Stimulated activated CD4-positive, alpha-beta T cell treated with anti-CD3 and anti-CD28 coated beads, Interleukin-2, amount 100 ng/mL, for 24 hours (primary cell): ENCODE results near the gene SBF1.
"Not testable (repeated sequence)": the region's sequence is repeated elsewhere in the genome, so short reads cannot be mapped to it uniquely, and the experiment has no call there.

Experiments
- DNase-seq, 2 donors: peaks; one replicate each; pipeline ENCODE4 v3.0.0-alpha.2; 2020

Gene SBF1

DNA sequence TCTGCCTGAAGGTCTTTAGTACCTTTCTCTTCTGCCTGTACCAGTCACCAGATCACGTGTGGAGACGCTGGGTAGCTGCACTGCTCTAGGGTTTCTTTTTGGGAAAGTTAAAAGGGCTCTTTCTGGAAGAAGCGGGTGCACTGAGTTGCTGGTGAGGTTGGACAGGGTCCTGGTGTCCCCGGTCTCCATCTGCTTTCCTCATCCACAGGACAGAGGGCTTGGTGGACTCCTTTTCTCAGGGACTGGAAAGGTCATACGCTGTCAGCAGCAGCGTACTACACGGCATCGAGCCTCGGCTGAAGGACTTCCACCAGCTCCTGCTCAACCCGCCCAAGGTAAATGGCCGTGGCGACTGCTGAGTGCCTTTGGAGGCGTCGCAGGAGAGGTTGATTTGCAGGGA is 52.8 kb downstream of the SBF1 start:
- DNase-seq = no peak

GRCh38 chr22:50420581-50420980 is 54.3 kb downstream of the SBF1 start:
- no peak for DNase-seq

- no peak for DNase-seq
Observed at GRCh38 chr22:50420015-50420414, 54.8 kb downstream of the SBF1 start.

- DNase-seq = no peak
Observed at GRCh38 chr22:50419116-50419515, 55.7 kb downstream of the SBF1 start.

DNA sequence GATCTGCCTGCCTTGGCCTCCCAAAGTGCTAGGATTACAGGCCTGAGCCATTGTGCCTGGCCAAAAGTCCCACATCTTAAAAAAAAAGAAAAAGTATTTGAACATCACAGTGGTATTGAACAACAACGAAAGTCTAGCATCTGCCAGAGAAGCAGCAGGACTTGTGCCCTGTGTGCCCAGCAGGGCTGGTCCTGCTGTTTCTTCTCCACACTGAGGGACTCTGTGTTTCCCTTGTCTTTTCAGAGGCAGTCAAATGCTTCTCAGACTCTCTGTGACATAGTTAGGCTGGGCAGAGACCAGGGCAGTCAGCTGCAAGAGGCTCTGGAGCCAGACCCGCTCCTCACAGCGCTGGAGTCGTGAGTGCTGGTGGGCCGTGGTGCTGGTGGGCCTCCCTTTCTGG is 56.2 kb downstream of the SBF1 start:
- DNase-seq = no peak

- no peak for DNase-seq
Observed at GRCh38 chr22:50417411-50418210, 57.2 kb downstream of the SBF1 start.

- no peak for DNase-seq
Observed at GRCh38 chr22:50416996-50417395, 57.8 kb downstream of the SBF1 start.

DNA sequence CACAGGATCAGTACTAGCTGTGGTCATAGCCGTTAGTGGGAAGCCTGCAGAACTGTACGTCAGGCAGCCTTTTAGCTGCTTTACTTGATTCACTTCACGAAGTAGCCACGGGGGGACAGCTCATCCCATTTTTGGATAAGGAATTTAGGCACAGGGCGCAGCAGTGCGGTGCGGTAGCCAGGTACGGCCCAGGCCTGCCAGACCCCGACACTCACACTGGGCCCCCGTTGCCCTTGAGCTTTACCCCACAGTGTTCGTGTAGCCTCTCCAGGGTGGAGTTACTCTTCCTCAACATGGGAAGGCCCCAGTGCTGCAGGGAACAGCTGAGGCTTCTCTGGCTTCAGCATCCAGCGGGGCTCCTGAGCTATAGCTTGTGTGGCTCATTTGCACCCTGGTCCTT is 59.4 kb downstream of the SBF1 start:
- DNase-seq = no peak

- DNase-seq = no peak
Observed at GRCh38 chr22:50414476-50415248, 60.2 kb downstream of the SBF1 start.

GRCh38 chr22:50408954-50409353 is 65.9 kb downstream of the SBF1 start:
- DNase-seq = not testable (repeated sequence)

GRCh38 chr22:50408311-50408710 is 66.5 kb downstream of the SBF1 start:
- DNase-seq = no peak

GRCh38 chr22:50406416-50407170 is 68.2 kb downstream of the SBF1 start:
- no peak for DNase-seq

DNA sequence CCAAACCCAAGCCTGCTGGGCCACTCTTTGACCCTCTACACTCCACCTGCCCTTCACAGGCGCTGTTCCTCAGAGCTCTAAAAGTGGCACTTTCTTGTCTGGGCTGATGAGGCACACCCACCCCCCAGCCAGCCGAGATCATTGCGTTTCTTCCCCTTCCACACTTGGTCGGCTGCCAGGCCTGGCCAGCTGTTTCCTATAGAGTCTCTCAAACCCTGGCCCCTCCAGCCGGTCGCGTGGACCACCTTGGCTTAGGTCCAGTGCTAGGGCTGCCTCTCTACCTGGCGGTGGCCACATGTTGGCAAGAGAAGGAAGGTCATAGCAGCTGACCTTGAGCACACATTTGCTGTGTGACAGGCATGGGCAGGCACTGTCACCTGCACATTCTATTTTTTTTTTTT is 71.1 kb downstream of the SBF1 start:
- no peak for DNase-seq

DNA sequence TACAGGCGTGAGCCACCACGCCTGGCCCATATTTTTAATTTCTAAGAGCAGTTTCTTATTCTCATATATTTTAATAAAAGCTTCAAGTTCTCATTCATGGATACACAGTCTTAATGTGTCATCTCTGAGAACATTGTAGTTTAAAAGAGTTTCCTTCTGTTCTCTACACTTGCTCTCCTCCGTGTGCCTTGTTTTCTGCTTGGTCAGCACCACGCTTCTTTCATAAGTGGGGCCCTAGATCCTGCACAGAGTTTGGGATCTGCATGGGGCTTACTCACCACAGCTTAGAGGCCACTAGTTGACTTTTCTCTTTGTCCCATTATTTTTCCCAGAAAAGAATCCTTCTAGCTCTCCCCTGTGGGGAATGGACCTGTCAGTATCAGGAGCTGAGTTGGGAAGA is 72.9 kb downstream of the SBF1 start:
- DNase-seq = no peak

DNA sequence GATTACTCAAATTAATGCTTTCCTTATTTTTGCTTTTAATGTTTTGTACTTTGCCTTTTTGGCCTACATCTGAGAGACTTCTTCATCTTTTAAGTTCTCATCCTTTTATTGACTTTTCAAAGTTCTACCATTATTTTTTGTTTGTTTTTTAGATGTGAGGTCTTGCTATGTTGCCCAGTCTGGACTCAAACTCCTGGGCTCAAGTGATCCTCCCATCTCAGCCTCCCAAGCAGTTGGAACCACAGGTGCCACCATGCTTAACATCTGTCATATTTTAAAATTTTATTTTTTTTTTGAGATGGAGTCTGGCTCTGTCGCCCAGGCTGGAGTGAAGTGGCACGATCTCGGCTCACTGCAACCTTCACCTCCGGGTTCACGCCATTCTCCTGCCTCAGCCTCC is 73.9 kb downstream of the SBF1 start:
- DNase-seq = no peak

DNA sequence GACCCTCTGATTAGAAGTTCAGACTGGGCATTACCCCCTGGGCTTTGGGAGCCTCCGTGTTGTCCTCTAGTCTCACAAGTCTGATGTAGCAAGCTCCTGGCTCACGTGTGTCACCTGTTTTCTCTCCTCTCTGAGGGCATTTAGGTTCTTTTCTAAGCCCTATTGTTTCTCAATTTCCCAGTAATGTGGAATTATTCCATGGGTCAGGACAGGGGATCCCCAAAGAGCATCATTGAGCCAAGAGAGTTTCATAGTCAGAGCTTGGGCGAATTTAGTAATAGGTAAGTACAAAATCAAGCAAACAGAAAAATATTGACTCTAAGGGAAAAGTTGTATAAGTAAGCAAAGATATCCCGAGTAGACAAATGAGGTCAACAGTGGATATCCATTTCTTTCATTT is 74.4 kb downstream of the SBF1 start:
- DNase-seq = no peak

DNA sequence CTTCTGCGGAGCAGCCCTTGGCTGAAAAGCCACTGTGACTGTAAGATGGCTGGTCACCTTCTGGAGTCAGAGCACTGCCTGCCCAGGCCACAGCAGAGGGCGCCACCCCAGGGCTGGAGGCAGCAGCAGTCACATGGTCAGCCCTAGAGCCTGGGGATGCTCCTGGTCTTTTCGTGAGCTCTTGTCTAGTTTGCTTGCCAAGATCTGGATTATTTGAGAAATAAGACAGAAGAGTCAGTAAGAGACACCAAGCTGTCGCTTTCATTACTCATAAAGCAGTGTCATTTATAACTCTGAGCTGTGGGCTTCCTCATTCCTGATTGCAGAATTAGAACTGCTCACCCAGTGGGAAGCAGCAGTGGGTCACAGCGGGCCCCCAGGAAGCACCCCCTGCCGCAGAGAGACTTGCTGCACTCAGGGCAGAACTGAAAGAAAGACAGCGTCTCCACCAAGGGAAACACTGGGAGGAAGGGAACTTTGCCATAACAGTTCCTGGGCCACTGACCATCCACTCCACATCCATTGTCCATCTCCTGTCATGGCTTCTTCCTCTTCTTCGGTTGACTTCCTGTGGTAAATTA is 75.0 kb downstream of the SBF1 start:
- peak in 1 of 2 donors; percentile 31 for DNase-seq

- no peak for DNase-seq
Observed at GRCh38 chr22:50398831-50399648, 75.8 kb downstream of the SBF1 start.

DNA sequence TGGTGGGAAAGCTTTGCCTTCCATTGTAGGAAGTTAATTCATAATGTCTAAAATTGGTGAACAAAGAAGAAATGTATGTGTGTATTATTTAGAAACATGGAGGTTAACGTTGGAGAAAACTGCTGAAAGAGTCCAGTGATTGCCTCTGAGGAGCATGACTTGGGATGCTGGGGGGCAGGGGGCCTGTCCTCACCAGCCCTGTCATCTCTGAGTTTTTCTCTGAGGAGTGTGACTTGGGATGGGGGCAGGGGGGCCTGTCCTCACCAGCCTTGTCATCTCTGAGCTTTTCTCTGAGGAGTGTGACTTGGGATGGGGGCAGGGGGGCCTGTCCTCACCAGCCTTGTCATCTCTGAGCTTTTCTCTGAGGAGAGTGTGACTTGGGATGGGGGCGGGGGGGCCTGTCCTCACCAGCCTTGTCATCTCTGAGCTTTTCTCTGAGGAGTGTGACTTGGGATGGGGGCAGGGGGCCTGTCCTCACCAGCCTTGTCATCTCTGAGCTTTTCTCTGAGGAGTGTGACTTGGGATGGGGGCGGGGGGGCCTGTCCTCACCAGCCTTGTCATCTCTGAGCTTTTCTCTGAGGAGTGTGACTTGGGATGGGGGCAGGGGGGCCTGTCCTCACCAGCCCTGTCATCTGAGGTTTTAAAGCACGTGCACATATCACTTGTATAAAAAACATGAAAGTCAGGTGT is 77.3 kb downstream of the SBF1 start:
- DNase-seq = peak in 1 of 2 donors; percentile 26

DNA sequence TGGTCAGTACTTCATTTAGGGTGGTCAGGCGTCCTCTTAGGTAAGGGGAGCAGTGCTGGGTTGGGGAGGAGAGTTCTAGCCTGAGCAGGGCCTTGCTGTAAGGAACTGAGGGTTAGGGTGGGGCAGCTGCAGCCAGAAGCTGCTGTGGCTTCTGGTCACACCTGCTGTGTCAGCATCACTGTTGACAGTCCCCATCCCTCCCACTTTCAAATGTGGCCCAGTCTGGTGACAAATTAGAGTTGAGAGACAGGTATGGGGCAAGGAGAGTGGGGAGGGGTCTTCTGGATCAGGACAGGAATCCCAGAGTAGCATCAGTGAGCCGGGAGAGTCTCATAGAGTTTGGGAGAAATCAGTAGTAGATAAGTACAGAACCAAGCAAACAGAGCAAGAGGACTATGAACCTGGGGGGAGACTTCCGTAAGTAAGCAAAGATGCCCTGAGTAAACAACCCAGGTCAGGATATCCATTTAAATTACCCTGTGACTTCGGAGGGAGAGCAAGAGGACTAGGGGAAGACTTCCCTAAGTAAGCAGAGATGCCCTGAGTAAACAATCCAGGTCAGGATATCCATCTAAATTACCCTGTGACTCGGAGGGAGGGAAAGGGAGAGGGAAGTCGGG is 78.0 kb downstream of the SBF1 start:
- DNase-seq = no peak
